ENCODE data around the gene NPLOC4. TPM values are rescaled to one million over a fixed set of nuclear protein-coding genes. Genes with fewer than 3 reads are reported as not detected.

Gene NPLOC4
- total and polyA plus RNA-seq, 9 of the 15 experiments (the other 6 are each of a cell fraction or from before 2014, with no cell fraction given), result 1.5 to 116 (median 64.5) TPM

- TF ChIP-seq ARID4B (CRISPR knock-in tag; IDR thresholded peaks at IDR 0.05), result peak; percentile 18; the same call in 1 of the 2 replicates
- no peak for TF ChIP-seq MNT (conservative IDR thresholded peaks at IDR 0.05)
- no peak for TF ChIP-seq BCOR (IDR thresholded peaks at IDR 0.05)
- no peak for TF ChIP-seq FOXJ3 (CRISPR knock-in tag; IDR thresholded peaks at IDR 0.05)
- TF ChIP-seq NUFIP1 (IDR thresholded peaks at IDR 0.05; ENCODE audit: partially characterized antibody), result no peak
- TF ChIP-seq HSF4 (CRISPR knock-in tag; IDR thresholded peaks at IDR 0.05; ENCODE audit: borderline replicate concordance), result no peak
- TF ChIP-seq HINFP (tag; conservative IDR thresholded peaks at IDR 0.05; ENCODE audit: low read depth), result no peak
- no peak for TF ChIP-seq SIX5 (IDR thresholded peaks at IDR 0.05; ENCODE audit: borderline replicate concordance in 1 of 2, insufficient read depth in 1 of 2, low read depth in 1 of 2, low read length in 2 of 2)
- no peak for TF ChIP-seq ZNF57 (CRISPR knock-in tag; IDR thresholded peaks at IDR 0.05)
- no peak for TF ChIP-seq ZNF324 (CRISPR knock-in tag; IDR thresholded peaks at IDR 0.05)
- no peak for TF ChIP-seq GABPA (tag; conservative IDR thresholded peaks at IDR 0.05; ENCODE audit: low read depth)
- TF ChIP-seq SP2 (IDR thresholded peaks at IDR 0.05; ENCODE audit: extremely low read depth, low read depth, low read length, poor library complexity, severe bottlenecking), result no peak
- TF ChIP-seq CBX2 (IDR thresholded peaks at IDR 0.05; ENCODE audit: insufficient read depth, low read length, poor library complexity, severe bottlenecking), result no peak
- TF ChIP-seq ETS2 (tag; IDR thresholded peaks at IDR 0.05; ENCODE audit: borderline replicate concordance, poor library complexity, severe bottlenecking), result no peak
- 0 out of 2 replicates have a peak, but pooled peaks have one; percentile 47 for TF ChIP-seq HLTF (IDR thresholded peaks at IDR 0.05)
- no peak for TF ChIP-seq FOXP4 (CRISPR knock-in tag; IDR thresholded peaks at IDR 0.05; ENCODE audit: borderline replicate concordance)
- TF ChIP-seq TAF15 (IDR thresholded peaks at IDR 0.05; ENCODE audit: low read depth, low read length), result peak; percentile 76; the same call in 1 of the 2 replicates
Observed at GRCh38 chr17:81511804-81512561, 124.9 kb downstream of the NPLOC4 start (continued).

All from K562 (cell line).